Astrocyte (in vitro differentiated cells and primary cell): ENCODE data around the gene SNUPN. TPM values are rescaled to one million over a fixed set of nuclear protein-coding genes. Genes with fewer than 3 reads are reported as not detected.

Source experiments
- DNase-seq: peaks from one replicate; pipeline ENCODE4 v3.0.0-alpha.2; 2010; ENCODE audit warnings: low read depth
- FAIRE-seq: peaks from 2 replicates; lab custom pipeline; 2011; peaks lifted over from hg19 to GRCh38; lab: Jason Lieb, UNC
- H2AFZ ChIP-seq: 2 replicates; pipeline ENCODE4 v1.6.0; 2012; ENCODE audit warnings: low read depth, low read length, inconsistent platforms
- H3K27ac ChIP-seq: 2 replicates; pipeline ENCODE4 v1.5.1; 2011; ENCODE audit warnings: low read depth, low read length, inconsistent platforms
- H3K27me3 ChIP-seq: 2 replicates; pipeline ENCODE4 v1.6.0; 2011; ENCODE audit warnings: low read length, inconsistent platforms; ENCODE audit not compliant: insufficient read depth
- H3K36me3 ChIP-seq: 2 replicates; pipeline ENCODE4 v1.5.1; 2011; ENCODE audit warnings: low read length, inconsistent platforms; ENCODE audit not compliant: insufficient read depth
- H3K4me1 ChIP-seq: 2 replicates; pipeline ENCODE4 v1.5.1; 2011; ENCODE audit warnings: low read length, inconsistent platforms; ENCODE audit not compliant: insufficient read depth
- H3K4me2 ChIP-seq: 2 replicates; pipeline ENCODE4 v1.6.0; 2012; ENCODE audit warnings: low read length, inconsistent platforms
- H3K4me3 ChIP-seq: 2 replicates; pipeline ENCODE4 v1.5.1; 2011; ENCODE audit warnings: low read depth, mild to moderate bottlenecking, low read length, inconsistent platforms; ENCODE audit not compliant: insufficient read depth
- H3K79me2 ChIP-seq: 2 replicates; pipeline ENCODE4 v1.6.0; 2012; ENCODE audit warnings: mild to moderate bottlenecking, low read length, inconsistent platforms; ENCODE audit not compliant: insufficient read depth
- H3K9ac ChIP-seq: 2 replicates; pipeline ENCODE4 v1.6.0; 2012; ENCODE audit warnings: mild to moderate bottlenecking, low read length, inconsistent platforms
- H3K9me3 ChIP-seq: 2 replicates; pipeline ENCODE4 v1.5.1; 2012; ENCODE audit warnings: low read depth, mild to moderate bottlenecking, low read length, inconsistent platforms; ENCODE audit not compliant: insufficient read depth
- H4K20me1 ChIP-seq: 2 replicates; pipeline ENCODE4 v1.6.0; 2012; ENCODE audit warnings: low read length, inconsistent platforms; ENCODE audit not compliant: insufficient read depth
- H3K27ac Mint-ChIP-seq: one replicate; pipeline ENCODE4 v1.8.0; 2021; ENCODE audit warnings: mild to moderate bottlenecking, mixed read lengths; ENCODE audit not compliant: unreplicated experiment
- H3K27me3 Mint-ChIP-seq: one replicate; pipeline ENCODE4 v1.8.0; 2021; ENCODE audit warnings: low read depth, mixed read lengths; ENCODE audit not compliant: unreplicated experiment
- H3K36me3 Mint-ChIP-seq: one replicate; pipeline ENCODE4 v1.8.0; 2021; ENCODE audit warnings: low read depth, mixed read lengths; ENCODE audit not compliant: unreplicated experiment
- H3K4me1 Mint-ChIP-seq: one replicate; pipeline ENCODE4 v1.8.0; 2021; ENCODE audit warnings: low read depth, mixed read lengths; ENCODE audit not compliant: unreplicated experiment
- H3K4me3 Mint-ChIP-seq: one replicate; pipeline ENCODE4 v1.8.0; 2021; ENCODE audit warnings: mild to moderate bottlenecking, moderate library complexity, mixed read lengths; ENCODE audit not compliant: unreplicated experiment
- H3K9me3 Mint-ChIP-seq: one replicate; pipeline ENCODE4 v1.8.0; 2021; ENCODE audit warnings: mild to moderate bottlenecking, mixed read lengths; ENCODE audit not compliant: unreplicated experiment
- CTCF ChIP-seq: IDR thresholded peaks from 2 replicates; pipeline ENCODE4 v1.5.1; 2011; ENCODE audit warnings: low read depth, mild to moderate bottlenecking, inconsistent platforms, low read length, moderate library complexity; ENCODE audit not compliant: insufficient read depth
- EZH2 ChIP-seq: IDR thresholded peaks from 2 replicates; pipeline ENCODE4 v1.6.1; 2012; ENCODE audit warnings: mild to moderate bottlenecking, low read length, inconsistent platforms; ENCODE audit not compliant: insufficient read depth
- total RNA-seq: library from RNA; stranded (reverse); gene quantifications from 2 replicates; pipeline ENCODE4 v1.2.1, GENCODE V29; 2021

Gene SNUPN
- total RNA-seq, 1 donor from 2014 or later, result 15.9 TPM

- peak overlapping the region; percentile 91 for H3K9ac ChIP-seq
- H3K9me3 ChIP-seq, result no peaks in the 10 kb centered on the region
- Mint-ChIP-seq H3K27ac (peak overlapping the region; percentile 51), H3K27me3 (no peaks in the 10 kb centered on the region), H3K4me1 (peaks cover 39% of the 10 kb centered on the region), H3K4me3 (no peak overlapping the region), H3K36me3 (peaks cover 8% of the 10 kb centered on the region), H3K9me3 (no peaks in the 10 kb centered on the region)
- H3K4me1 ChIP-seq, result peaks cover 56% of the 10 kb centered on the region
- FAIRE-seq, result no peak
- H3K27me3 ChIP-seq, result no peaks in the 10 kb centered on the region
- TF ChIP-seq EZH2, result no peak
- DNase-seq, result peak; percentile 44
- H3K4me2 ChIP-seq, result peak overlapping the region; percentile 81
- no peak overlapping the region for H3K4me3 ChIP-seq
- H2AFZ ChIP-seq, result no peak overlapping the region
- H4K20me1 ChIP-seq, result no peaks in the 10 kb centered on the region
- H3K36me3 ChIP-seq, result no peaks in the 10 kb centered on the region
- H3K79me2 ChIP-seq, result peaks cover 7% of the 10 kb centered on the region
- H3K27ac ChIP-seq, result peak overlapping the region; percentile 96
Observed at GRCh38 chr15:75671730-75672602, 46.4 kb upstream of the SNUPN start.

DNA sequence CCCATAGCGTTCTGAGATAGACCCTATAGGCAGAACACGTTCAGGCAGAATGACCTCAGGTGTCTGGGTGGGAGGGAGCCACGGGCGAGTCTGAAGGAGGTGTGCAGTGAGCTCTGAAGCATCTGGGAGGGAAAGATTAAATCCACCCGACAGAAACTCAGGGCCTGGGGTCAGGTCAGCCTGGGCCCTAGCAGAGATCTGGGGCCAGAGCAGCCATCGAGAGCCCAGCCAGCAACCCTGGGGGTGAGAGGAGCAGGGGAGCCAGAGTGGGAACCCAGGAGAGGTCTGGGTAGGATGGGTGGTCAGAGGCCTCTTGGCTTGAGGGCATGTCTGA is 44.3 kb upstream of the SNUPN start:
- Histone ChIP-seq H3K9me3 (no peaks in the 10 kb centered on the region), H3K27me3 (no peaks in the 10 kb centered on the region), H3K4me3 (no peak overlapping the region), H3K4me2 (peak overlapping the region; percentile 5), H3K79me2 (peaks cover 7% of the 10 kb centered on the region), H3K27ac (peak overlapping the region; percentile 52), H3K9ac (peak overlapping the region; percentile 30), H3K36me3 (no peaks in the 10 kb centered on the region), H4K20me1 (no peaks in the 10 kb centered on the region), H2AFZ (no peak overlapping the region), H3K4me1 (peaks cover 71% of the 10 kb centered on the region)
- Mint-ChIP-seq H3K9me3 (no peaks in the 10 kb centered on the region), H3K36me3 (peaks cover 8% of the 10 kb centered on the region), H3K4me3 (peak overlapping the region; percentile 14), H3K27me3 (no peaks in the 10 kb centered on the region), H3K27ac (peak overlapping the region; percentile 66), H3K4me1 (peaks cover 48% of the 10 kb centered on the region)
- FAIRE-seq (no peak), DNase-seq (no peak)
- TF ChIP-seq EZH2, result no peak
- no peak for TF ChIP-seq CTCF

GRCh38 chr15:75669191-75669878 is 43.8 kb upstream of the SNUPN start:
- H3K27ac Mint-ChIP-seq, result peak overlapping the region; percentile 66
- Histone ChIP-seq H3K4me3 (no peak overlapping the region), H3K27me3 (no peaks in the 10 kb centered on the region), H3K9me3 (no peaks in the 10 kb centered on the region), H3K36me3 (no peaks in the 10 kb centered on the region), H4K20me1 (no peaks in the 10 kb centered on the region), H3K9ac (peak overlapping the region; percentile 30), H3K4me1 (peaks cover 66% of the 10 kb centered on the region), H3K27ac (peak overlapping the region; percentile 52), H3K79me2 (peaks cover 7% of the 10 kb centered on the region), H2AFZ (no peak overlapping the region), H3K4me2 (peak overlapping the region; percentile 5)
- no peaks in the 10 kb centered on the region for H3K9me3 Mint-ChIP-seq
- no peak for FAIRE-seq
- DNase-seq, result peak; percentile 30
- peaks cover 8% of the 10 kb centered on the region for H3K36me3 Mint-ChIP-seq
- H3K4me1 Mint-ChIP-seq, result peaks cover 46% of the 10 kb centered on the region
- H3K27me3 Mint-ChIP-seq, result no peaks in the 10 kb centered on the region
- no peak for TF ChIP-seq CTCF
- no peak for TF ChIP-seq EZH2
- no peak overlapping the region for H3K4me3 Mint-ChIP-seq
